K562 (cell line): ENCODE data around the gene KAT7. TPM values are rescaled to one million over a fixed set of nuclear protein-coding genes. Genes with fewer than 3 reads are reported as not detected.

Experiments
- ATF7 ChIP-seq: fragments of 450-650 bp; IDR thresholded peaks from 2 replicates; pipeline ENCODE4 v1.7.1; 2014; ENCODE audit warnings: mild to moderate bottlenecking, moderate library complexity
- BRF1 ChIP-seq: IDR thresholded peaks from 3 replicates; pipeline ENCODE4 v1.6.1; 2011; ENCODE audit warnings: borderline replicate concordance, mild to moderate bottlenecking; ENCODE audit not compliant: insufficient read length; ENCODE audit errors: extremely low read depth
- CEBPZ ChIP-seq: fragments of 150-350 bp; IDR thresholded peaks from 2 replicates; pipeline ENCODE4 v1.6.1; 2014; ENCODE audit warnings: low read depth, mild to moderate bottlenecking, low read length, borderline replicate concordance
- FIP1L1 ChIP-seq: fragments of 200-400 bp; formaldehyde crosslinking; IDR thresholded peaks from 2 replicates; pipeline ENCODE4 v1.6.1; 2018; ENCODE audit warnings: mild to moderate bottlenecking, low read depth, low read length; ENCODE audit not compliant: poor library complexity, severe bottlenecking
- FOXP1 ChIP-seq: sonication (generic); formaldehyde crosslinking; IDR thresholded peaks from 2 replicates; pipeline ENCODE4 v1.8.0; 2022; ENCODE audit warnings: mild to moderate bottlenecking, missing genetic modification reagents
- HOXB6 ChIP-seq: fragments of 250-450 bp; sonication (Bioruptor Pico); IDR thresholded peaks from 2 replicates; pipeline ENCODE4 v1.5.1; 2022; ENCODE audit warnings: mild to moderate bottlenecking, borderline replicate concordance
- ILF3 ChIP-seq: fragments of 450-650 bp; IDR thresholded peaks from 2 replicates; pipeline ENCODE4 v1.6.1; 2018; ENCODE audit warnings: antibody characterized with exemption, mild to moderate bottlenecking, moderate library complexity, borderline replicate concordance
- NFE2L1 ChIP-seq: fragments of 450-650 bp; IDR thresholded peaks from 2 replicates; pipeline ENCODE4 v1.6.1; 2016; ENCODE audit warnings: missing genetic modification characterization, low read depth, mild to moderate bottlenecking, missing compliant biosample characterization, moderate library complexity, borderline replicate concordance
- NR3C1 ChIP-seq: sonication (generic); formaldehyde crosslinking; IDR thresholded peaks from 2 replicates; pipeline ENCODE4 v1.8.1; 2022; ENCODE audit warnings: missing genetic modification reagents
- PBX2 ChIP-seq, 2 experiments: IDR thresholded peaks in 1 of 2; conservative IDR thresholded peaks in 1 of 2; 2 replicates each; pipeline ENCODE4 v1.6.1; 2016; ENCODE audit warnings: low read depth in 2 of 2, mild to moderate bottlenecking in 1 of 2, missing compliant biosample characterization in 1 of 2, missing genetic modification characterization in 1 of 2, moderate library complexity in 1 of 2
- POLR2G ChIP-seq: fragments of 200-400 bp; formaldehyde crosslinking; IDR thresholded peaks from 2 replicates; pipeline ENCODE4 v1.6.1; 2017; ENCODE audit warnings: low read depth, mild to moderate bottlenecking, antibody characterized with exemption, low read length, moderate library complexity
- PTTG1 ChIP-seq: fragments of 450-650 bp; IDR thresholded peaks from 2 replicates; pipeline ENCODE4 v1.6.1; 2016; ENCODE audit warnings: low read depth, mild to moderate bottlenecking, missing genetic modification characterization, missing compliant biosample characterization
- RBM14 ChIP-seq: fragments of 200-400 bp; formaldehyde crosslinking; IDR thresholded peaks from 2 replicates; pipeline ENCODE4 v1.6.1; 2018; ENCODE audit warnings: low read depth, mild to moderate bottlenecking, low read length, moderate library complexity, borderline replicate concordance; ENCODE audit not compliant: insufficient read depth
- SRSF7 ChIP-seq: fragments of 200-400 bp; formaldehyde crosslinking; optimal IDR thresholded peaks from 2 replicates; pipeline ENCODE3; 2017; ENCODE audit warnings: mild to moderate bottlenecking, low read depth, low read length
- TCF3 ChIP-seq: sonication (generic); formaldehyde crosslinking; IDR thresholded peaks from 2 replicates; pipeline ENCODE4 v1.4.0; 2020; ENCODE audit warnings: mild to moderate bottlenecking, missing genetic modification reagents
- TCFL5 ChIP-seq: fragments of 250-450 bp; sonication (Bioruptor Pico); conservative IDR thresholded peaks from 2 replicates; pipeline ENCODE4 v1.6.1; 2021; ENCODE audit warnings: mild to moderate bottlenecking, moderate library complexity, matching md5 sums
- ZBTB1 ChIP-seq: sonication (generic); formaldehyde crosslinking; IDR thresholded peaks from 2 replicates; pipeline ENCODE4 v1.8.1; 2023; ENCODE audit warnings: missing genetic modification reagents, low read depth, mild to moderate bottlenecking, borderline replicate concordance
- ZFP36 ChIP-seq: fragments of 150-350 bp; IDR thresholded peaks from 2 replicates; pipeline ENCODE4 v1.6.1; 2018; ENCODE audit warnings: low read length, low read depth; ENCODE audit not compliant: partially characterized antibody
- ZNF184 ChIP-seq: sonication (generic); formaldehyde crosslinking; IDR thresholded peaks from 2 replicates; pipeline ENCODE4 v1.5.0; 2020; ENCODE audit warnings: missing genetic modification reagents
- ZNF24 ChIP-seq: fragments of 450-650 bp; IDR thresholded peaks from 2 replicates; pipeline ENCODE4 v1.6.1; 2016
- ZNF354B ChIP-seq: fragments of 250-450 bp; sonication (Bioruptor Pico); IDR thresholded peaks from 2 replicates; pipeline ENCODE4 v1.4.0; 2020
- ZNF436 ChIP-seq: fragments of 250-450, 450-650 bp; sonication (Bioruptor Pico); formaldehyde crosslinking; IDR thresholded peaks from 2 replicates; pipeline ENCODE4 v1.7.0; 2020; ENCODE audit warnings: mild to moderate bottlenecking
- ZNF561 ChIP-seq: fragments of 450-650 bp; formaldehyde crosslinking; conservative IDR thresholded peaks from 2 replicates; pipeline ENCODE4 v1.4.0; 2020; ENCODE audit warnings: mild to moderate bottlenecking, moderate library complexity
- ZNF583 ChIP-seq: fragments of 250-450 bp; sonication (Bioruptor Pico); IDR thresholded peaks from 2 replicates; pipeline ENCODE4 v1.4.0; 2020
- polyA plus RNA-seq, 8 experiments: library from polyadenylated mRNA; depleted of rRNA in 4 of 8; stranded (reverse) in 5 of 8; unstranded in 3 of 8; fragments of >200 nt; fragmentation: Nextera tagmentation in 2 of 8; fragmentation: Illumina TruSeq in 1 of 8; extraction: Ambion mirVana in 2 of 8; extraction: Trizol in 1 of 8; gene quantifications; 2 replicates each; pipeline versions ENCODE4 v1.2.1 to v1.2.3, GENCODE V29; 2011 to 2014; ENCODE audit warnings: inconsistent platforms in 1 of 8, missing spikeins in 1 of 8
- total RNA-seq, 7 experiments: library from RNA; depleted of rRNA in 6 of 7; stranded (reverse); fragments of >200 nt in 6 of 7; fragmentation: Illumina TruSeq in 2 of 7; extraction: Trizol in 2 of 7; gene quantifications; 2 replicates each; pipeline versions ENCODE4 v1.2.1 to v1.2.3, GENCODE V29; 2011 to 2021; ENCODE audit warnings: low replicate concordance in 1 of 7

The KAT7 gene
- total and polyA plus RNA-seq, 9 of the 15 experiments (the other 6 are each of a cell fraction or from before 2014, with no cell fraction given), result 10.8 to 57.3 (median 34.8) TPM

DNA sequence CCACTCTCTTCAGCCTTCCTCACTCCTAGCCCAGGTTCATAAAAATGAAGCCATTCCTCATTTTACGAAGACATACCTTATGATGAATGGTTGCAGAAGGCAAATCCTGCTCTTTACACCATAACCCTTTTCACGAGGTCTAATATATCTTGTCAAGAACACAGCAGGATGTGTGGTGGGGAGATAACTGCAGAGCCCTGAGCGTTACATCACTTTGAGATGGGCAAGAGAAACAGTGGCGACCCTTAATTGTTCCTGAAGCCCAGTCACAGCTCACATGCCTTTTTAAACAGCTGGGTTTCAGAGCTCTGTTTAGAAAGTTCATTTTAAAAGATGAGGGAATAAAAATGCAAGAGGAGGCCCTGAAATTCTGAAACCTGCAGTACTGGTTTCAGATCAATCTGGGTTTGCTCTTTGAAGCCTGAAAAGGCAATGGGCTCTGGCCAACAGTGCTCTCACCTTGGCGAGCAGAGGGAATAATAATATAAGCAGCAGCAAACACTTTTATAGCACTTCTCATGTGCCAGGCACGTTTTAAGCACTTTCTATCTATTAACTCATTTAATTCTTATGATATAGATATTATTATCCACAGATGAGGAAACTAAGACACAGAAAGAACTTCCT, 27.4 kb upstream of the KAT7 start (continued):
- TF ChIP-seq ZNF184 (CRISPR knock-in tag), result no peak
- TF ChIP-seq ZBTB1 (CRISPR knock-in tag), result no peak
- no peak for TF ChIP-seq CEBPZ
- TF ChIP-seq TCFL5 (CRISPR knock-in tag), result no peak
- no peak for TF ChIP-seq FIP1L1
- TF ChIP-seq BRF1, result no peak
- no peak for TF ChIP-seq ZNF561 (CRISPR knock-in tag)
- no peak for TF ChIP-seq RBM14
- TF ChIP-seq ZNF24, result 0 out of 2 replicates have a peak, but pooled peaks have one; percentile 34
- TF ChIP-seq NFE2L1 (tag), result no peak
- TF ChIP-seq ATF7, result peak; percentile 73
- TF ChIP-seq ZFP36, result no peak
- no peak for TF ChIP-seq HOXB6 (CRISPR knock-in tag)
- no peak for TF ChIP-seq FOXP1
- no peak for TF ChIP-seq PBX2 (CRISPR knock-in tag; IDR thresholded peaks at IDR 0.05; ENCODE audit: low read depth)
- TF ChIP-seq PBX2 (tag; conservative IDR thresholded peaks at IDR 0.05; ENCODE audit: low read depth), result peak; percentile 95
- TF ChIP-seq NR3C1 (CRISPR knock-in tag), result no peak
- TF ChIP-seq PTTG1 (tag), result no peak
- TF ChIP-seq ILF3, result no peak
- peak; percentile 89 for TF ChIP-seq TCF3
- TF ChIP-seq POLR2G, result no peak
- no peak for TF ChIP-seq ZNF354B (CRISPR knock-in tag)
- TF ChIP-seq SRSF7, result no peak
- no peak for TF ChIP-seq ZNF436
- TF ChIP-seq ZNF583 (CRISPR knock-in tag), result no peak
